ENCODE results near the gene KCNA5.

DNA sequence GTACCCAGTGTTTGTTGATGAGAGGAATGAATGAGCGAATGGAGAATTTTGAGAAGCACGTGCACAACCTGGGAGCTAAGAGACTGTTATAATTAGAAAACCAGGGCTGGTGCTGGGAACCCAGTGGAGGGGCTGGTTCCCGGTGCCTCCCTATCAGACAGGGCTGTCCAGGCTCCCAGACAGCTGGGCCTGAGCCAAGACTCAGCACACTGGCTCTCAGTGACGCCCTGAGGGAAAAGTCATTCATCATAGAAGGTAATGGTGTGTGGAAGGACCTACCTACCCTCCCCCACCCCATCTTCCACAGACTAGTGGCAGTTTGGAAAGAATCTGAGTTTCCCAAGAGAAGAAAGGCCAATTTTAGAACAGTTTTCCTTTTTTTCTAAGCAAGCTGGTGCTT, 34.7 kb downstream of the KCNA5 start:
- TF ChIP-seq, protein P1, sequence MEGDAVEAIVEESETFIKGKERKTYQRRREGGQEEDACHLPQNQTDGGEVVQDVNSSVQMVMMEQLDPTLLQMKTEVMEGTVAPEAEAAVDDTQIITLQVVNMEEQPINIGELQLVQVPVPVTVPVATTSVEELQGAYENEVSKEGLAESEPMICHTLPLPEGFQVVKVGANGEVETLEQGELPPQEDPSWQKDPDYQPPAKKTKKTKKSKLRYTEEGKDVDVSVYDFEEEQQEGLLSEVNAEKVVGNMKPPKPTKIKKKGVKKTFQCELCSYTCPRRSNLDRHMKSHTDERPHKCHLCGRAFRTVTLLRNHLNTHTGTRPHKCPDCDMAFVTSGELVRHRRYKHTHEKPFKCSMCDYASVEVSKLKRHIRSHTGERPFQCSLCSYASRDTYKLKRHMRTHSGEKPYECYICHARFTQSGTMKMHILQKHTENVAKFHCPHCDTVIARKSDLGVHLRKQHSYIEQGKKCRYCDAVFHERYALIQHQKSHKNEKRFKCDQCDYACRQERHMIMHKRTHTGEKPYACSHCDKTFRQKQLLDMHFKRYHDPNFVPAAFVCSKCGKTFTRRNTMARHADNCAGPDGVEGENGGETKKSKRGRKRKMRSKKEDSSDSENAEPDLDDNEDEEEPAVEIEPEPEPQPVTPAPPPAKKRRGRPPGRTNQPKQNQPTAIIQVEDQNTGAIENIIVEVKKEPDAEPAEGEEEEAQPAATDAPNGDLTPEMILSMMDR (conservative IDR thresholded peaks at IDR 0.05 in 1 of 2, IDR thresholded peaks at IDR 0.05 in 1 of 2; ENCODE audit: low read depth in 1 of 2, low read length in 2 of 2), result no peak
- TF ChIP-seq EZH2 (IDR thresholded peaks at IDR 0.05; ENCODE audit: low read length, missing control alignments), result no peak

Measured in fibroblast of lung (primary cell).